ENCODE results near the gene DNAH3.

- no peak for TF ChIP-seq CTCF (conservative IDR thresholded peaks at IDR 0.05; ENCODE audit: low read length)
- TF ChIP-seq EZH2phosphoT487 (IDR thresholded peaks at IDR 0.05; ENCODE audit: borderline replicate concordance), result no peak
Observed at GRCh38 chr16:21100447-21100846, 50.2 kb downstream of the DNAH3 start.

All from Loucy (cell line).